GM21515 (cell line): Measurements from ENCODE around the gene KIRREL1.

ENCODE experiments used
- ATAC-seq: cut with Tn5 transposase; IDR thresholded peaks from one replicate; pipeline ENCODE4 v1.9.1; 2021; ENCODE audit not compliant: unreplicated experiment

The KIRREL1 gene

DNA sequence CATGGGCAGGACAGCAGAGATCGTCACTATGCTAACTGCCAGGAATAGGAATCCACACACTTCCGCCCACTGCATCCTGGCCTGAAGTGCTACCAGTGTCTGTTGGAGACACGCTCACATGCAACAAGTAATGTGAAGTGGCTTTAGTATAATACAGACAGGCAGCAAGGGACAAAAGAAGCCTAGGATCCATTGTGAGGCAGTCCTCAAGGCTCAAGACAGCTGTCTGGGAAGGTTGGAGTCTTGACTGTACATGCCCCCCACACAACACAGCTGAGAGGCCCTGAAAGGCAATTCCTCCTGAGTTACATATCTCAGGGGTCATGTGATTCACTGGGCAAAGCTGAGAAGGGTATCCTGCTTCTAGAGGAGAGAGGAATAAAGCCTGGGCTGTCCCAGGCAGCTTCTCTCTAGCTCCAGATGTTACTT, 147.3 kb downstream of the KIRREL1 start:
- no peak for ATAC-seq

DNA sequence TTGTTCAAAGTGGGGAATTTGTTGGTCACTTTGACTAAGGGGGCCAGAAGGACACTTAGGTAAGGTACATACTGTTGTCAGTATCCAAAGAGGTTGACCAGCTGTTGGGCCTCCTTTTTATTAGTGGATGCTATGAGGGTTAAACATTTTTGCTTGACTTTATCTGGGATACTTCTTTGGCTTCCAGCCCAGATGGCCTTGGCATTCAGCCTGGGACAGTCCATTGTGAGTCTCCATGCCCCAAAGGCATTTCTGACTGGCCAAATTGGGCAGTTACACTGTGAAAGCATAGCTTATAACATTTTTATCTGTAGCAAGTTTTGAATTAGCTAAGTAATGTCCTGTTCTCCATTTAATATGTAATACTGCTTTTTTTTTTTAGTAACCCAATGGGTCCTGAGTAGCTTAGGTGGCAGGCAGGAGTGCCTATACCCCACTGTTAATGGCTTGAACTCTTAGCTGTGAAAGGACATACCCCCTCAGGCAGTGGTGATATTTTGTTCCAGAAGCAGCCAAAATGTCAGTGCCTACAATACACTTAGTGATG, 151.8 kb downstream of the KIRREL1 start:
- ATAC-seq, result no peak

- ATAC-seq, result no peak
These were observed 152.7 kb downstream of the KIRREL1 start for GRCh38 chr1:158146165-158146564.

GRCh38 chr1:158146739-158147138, 153.3 kb downstream of the KIRREL1 start:
- ATAC-seq, result no peak

DNA sequence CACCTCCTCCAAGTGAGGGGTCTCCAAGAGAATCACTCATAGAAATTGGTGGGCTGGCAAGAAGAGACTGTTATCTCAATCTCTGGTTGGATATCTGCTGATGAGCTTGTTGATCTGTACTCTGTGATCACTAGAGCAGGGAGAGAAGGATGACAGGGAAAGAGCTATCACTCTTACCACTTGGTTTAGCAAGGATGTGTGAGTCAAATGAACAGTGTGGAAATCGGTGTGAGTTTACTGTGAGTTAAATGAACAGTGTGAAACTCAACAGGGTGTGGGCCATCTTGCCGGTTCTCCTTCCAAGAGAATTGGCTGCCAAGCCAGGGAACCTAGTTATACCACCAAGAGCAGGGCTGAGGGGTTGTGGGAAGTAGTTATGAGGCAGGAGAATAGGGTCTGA, 154.0 kb downstream of the KIRREL1 start:
- no peak for ATAC-seq

GRCh38 chr1:158147869-158148268, 154.4 kb downstream of the KIRREL1 start:
- no peak for ATAC-seq

DNA sequence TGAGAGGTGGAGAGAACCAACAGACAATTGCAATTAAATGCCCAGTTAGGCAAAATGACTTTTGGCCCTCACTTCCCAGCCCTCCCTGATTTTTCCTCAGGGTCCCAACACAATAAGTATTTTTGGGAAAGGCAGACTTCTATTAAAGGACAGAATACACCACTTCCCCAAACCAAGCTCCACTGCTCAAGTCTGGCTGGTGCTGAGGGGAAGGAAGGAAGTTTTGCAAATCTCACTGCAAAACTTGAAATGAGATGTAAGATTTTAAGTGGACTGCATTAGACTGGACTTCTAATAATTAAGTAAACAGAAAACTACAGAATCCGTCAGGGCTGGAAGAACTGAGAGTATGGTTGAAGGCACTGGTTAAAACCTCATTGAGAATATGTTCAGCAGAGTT, 155.0 kb downstream of the KIRREL1 start:
- ATAC-seq, result no peak

GRCh38 chr1:158149175-158149574, 155.7 kb downstream of the KIRREL1 start:
- ATAC-seq, result no peak
